Esophagus muscularis mucosa (tissue), 3 donors: Measurements from ENCODE around the gene ASIC2.

ENCODE experiments used
- POLR2A ChIP-seq: fragments of 450-650 bp; IDR thresholded peaks from one replicate; pipeline ENCODE4 v1.6.1; 2017; ENCODE audit warnings: antibody characterized with exemption, moderate library complexity, mild to moderate bottlenecking, low read depth
- POLR2AphosphoS5 ChIP-seq, 2 donors: sonication (generic); formaldehyde crosslinking; IDR thresholded peaks; one replicate each; pipeline ENCODE4 v1.6.1; 2017; ENCODE audit warnings: antibody characterized with exemption in 2 of 2
- TF ChIP-seq, protein P1 (sequence below), 3 experiments: fragments of 200-600 bp in 2 of 3; fragments of 450-650 bp in 1 of 3; sonication (generic) in 2 of 3; IDR thresholded peaks; one replicate each; pipeline ENCODE4 v1.5.1; 2017 to 2019; ENCODE audit warnings: antibody characterized with exemption in 3 of 3, mild to moderate bottlenecking in 2 of 3, moderate library complexity in 1 of 3

DNA sequence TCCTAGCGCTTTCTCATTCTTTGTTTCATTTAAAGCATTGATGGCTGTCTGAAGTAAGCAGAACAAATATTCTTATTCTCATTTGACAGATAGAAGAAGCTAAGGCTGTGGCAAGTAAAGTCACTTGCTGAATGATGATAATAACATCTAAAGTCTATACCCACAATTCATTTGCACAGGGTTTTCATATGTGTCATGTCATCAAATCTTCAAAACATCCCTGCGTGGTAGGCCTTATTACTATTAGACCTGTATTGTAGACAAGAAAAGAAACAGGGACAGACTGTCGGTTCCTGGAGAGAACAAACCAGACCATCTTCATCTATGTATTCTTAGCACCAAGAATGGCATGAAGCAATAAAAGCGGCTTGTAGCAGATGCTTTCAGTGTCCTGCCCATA, 85.9 kb downstream of the ASIC2 start:
- TF ChIP-seq, protein P1, sequence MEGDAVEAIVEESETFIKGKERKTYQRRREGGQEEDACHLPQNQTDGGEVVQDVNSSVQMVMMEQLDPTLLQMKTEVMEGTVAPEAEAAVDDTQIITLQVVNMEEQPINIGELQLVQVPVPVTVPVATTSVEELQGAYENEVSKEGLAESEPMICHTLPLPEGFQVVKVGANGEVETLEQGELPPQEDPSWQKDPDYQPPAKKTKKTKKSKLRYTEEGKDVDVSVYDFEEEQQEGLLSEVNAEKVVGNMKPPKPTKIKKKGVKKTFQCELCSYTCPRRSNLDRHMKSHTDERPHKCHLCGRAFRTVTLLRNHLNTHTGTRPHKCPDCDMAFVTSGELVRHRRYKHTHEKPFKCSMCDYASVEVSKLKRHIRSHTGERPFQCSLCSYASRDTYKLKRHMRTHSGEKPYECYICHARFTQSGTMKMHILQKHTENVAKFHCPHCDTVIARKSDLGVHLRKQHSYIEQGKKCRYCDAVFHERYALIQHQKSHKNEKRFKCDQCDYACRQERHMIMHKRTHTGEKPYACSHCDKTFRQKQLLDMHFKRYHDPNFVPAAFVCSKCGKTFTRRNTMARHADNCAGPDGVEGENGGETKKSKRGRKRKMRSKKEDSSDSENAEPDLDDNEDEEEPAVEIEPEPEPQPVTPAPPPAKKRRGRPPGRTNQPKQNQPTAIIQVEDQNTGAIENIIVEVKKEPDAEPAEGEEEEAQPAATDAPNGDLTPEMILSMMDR (IDR thresholded peaks at IDR 0.05) = no peak
- TF ChIP-seq POLR2A (no peak), POLR2AphosphoS5 (IDR thresholded peaks at IDR 0.05) (no peak)
